NCI-H1694 (cell line): ENCODE measurements around the gene PPM1A.
"Not testable (repeated sequence)": the region's sequence is repeated elsewhere in the genome, so short reads cannot be mapped to it uniquely, and the experiment has no call there.

Experiments
- DNase-seq: peaks from one replicate; lab custom pipeline; 2025; lab: John Stamatoyannopoulos, UW

PPM1A gene

GRCh38 chr14:60266021-60266937, 17.3 kb downstream of the PPM1A start:
- no peak for DNase-seq

GRCh38 chr14:60272177-60272576, 23.2 kb downstream of the PPM1A start:
- no peak for DNase-seq

- no peak for DNase-seq
Observed at GRCh38 chr14:60273956-60274355, 24.9 kb downstream of the PPM1A start.

- DNase-seq = no peak
Observed at GRCh38 chr14:60274448-60274847, 25.4 kb downstream of the PPM1A start.

GRCh38 chr14:60275932-60276331, 26.9 kb downstream of the PPM1A start:
- no peak for DNase-seq

- no peak for DNase-seq
Observed at GRCh38 chr14:60276347-60276746, 27.3 kb downstream of the PPM1A start.

GRCh38 chr14:60277605-60278190, 28.7 kb downstream of the PPM1A start:
- no peak for DNase-seq

- DNase-seq = no peak
Observed at GRCh38 chr14:60278350-60278749, 29.3 kb downstream of the PPM1A start.

- no peak for DNase-seq
Observed at GRCh38 chr14:60287452-60287851, 38.4 kb downstream of the PPM1A start.

- no peak for DNase-seq
Observed at GRCh38 chr14:60288279-60288678, 39.3 kb downstream of the PPM1A start.

- DNase-seq = no peak
Observed at GRCh38 chr14:60294411-60295069, 45.5 kb downstream of the PPM1A start.

GRCh38 chr14:60300019-60300418, 51.0 kb downstream of the PPM1A start:
- no peak for DNase-seq

- no peak for DNase-seq
Observed at GRCh38 chr14:60301685-60302084, 52.7 kb downstream of the PPM1A start.

- DNase-seq = no peak
Observed at GRCh38 chr14:60302663-60303062, 53.6 kb downstream of the PPM1A start.

GRCh38 chr14:60303745-60304144, 54.7 kb downstream of the PPM1A start:
- DNase-seq = no peak

GRCh38 chr14:60304509-60304908, 55.5 kb downstream of the PPM1A start:
- DNase-seq = no peak

- no peak for DNase-seq
Observed at GRCh38 chr14:60309867-60310552, 61.0 kb downstream of the PPM1A start.

- no peak for DNase-seq
Observed at GRCh38 chr14:60311417-60311816, 62.4 kb downstream of the PPM1A start.

- DNase-seq = no peak
Observed at GRCh38 chr14:60313093-60313492, 64.1 kb downstream of the PPM1A start.

GRCh38 chr14:60315196-60315990, 66.4 kb downstream of the PPM1A start:
- DNase-seq = no peak

- no peak for DNase-seq
Observed at GRCh38 chr14:60317609-60318008, 68.6 kb downstream of the PPM1A start.

- not testable (repeated sequence) for DNase-seq
Observed at GRCh38 chr14:60320860-60321259, 71.8 kb downstream of the PPM1A start.
